Right forelimb (tissue), 1 donor: Measurements from ENCODE around the gene EXD3.

Experiments
- DNase-seq: peaks from one replicate; pipeline ENCODE4 v3.0.0-alpha.2; 2018

The EXD3 gene, protein sequence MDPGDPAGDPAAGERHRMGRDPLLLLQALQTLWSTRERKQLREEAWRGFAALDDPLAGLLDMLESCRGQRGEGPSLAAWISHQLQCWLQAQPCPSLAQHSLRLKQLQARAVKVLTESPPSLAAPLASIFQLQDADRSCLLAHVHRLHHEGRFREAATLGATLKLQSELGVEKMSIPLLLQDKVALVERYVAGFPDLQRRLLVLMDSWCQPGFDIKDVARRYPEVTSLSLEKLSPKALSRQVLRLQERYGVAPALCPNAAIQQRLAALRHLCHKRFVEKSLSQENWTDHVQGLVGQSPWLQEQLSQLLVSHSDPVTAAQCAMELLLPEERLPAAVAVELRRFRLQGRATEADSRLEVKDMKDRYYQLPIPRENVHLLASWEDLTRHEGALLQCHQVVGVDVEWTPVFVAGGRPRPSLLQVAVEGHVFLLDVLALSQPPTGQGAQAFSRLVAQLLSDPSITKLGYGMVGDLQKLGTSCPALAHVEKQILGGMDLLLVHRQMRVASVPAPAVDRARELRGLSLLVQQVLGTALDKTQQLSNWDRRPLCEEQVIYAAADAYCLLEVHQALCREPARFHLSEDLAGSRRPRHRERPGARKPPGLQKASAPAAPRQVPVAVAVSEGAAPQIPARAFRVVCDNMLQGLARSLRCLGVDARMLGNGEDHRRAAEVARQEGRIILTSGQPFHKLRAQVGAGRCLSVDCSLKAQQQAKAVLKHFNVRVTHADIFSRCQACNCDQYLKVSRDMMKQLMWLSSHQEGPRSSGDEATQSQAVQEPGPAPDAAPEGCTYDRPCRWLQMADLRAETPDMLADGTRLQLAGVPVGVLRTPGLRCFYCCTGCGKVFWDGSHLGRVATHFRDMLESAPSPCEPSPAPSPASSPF

DNA sequence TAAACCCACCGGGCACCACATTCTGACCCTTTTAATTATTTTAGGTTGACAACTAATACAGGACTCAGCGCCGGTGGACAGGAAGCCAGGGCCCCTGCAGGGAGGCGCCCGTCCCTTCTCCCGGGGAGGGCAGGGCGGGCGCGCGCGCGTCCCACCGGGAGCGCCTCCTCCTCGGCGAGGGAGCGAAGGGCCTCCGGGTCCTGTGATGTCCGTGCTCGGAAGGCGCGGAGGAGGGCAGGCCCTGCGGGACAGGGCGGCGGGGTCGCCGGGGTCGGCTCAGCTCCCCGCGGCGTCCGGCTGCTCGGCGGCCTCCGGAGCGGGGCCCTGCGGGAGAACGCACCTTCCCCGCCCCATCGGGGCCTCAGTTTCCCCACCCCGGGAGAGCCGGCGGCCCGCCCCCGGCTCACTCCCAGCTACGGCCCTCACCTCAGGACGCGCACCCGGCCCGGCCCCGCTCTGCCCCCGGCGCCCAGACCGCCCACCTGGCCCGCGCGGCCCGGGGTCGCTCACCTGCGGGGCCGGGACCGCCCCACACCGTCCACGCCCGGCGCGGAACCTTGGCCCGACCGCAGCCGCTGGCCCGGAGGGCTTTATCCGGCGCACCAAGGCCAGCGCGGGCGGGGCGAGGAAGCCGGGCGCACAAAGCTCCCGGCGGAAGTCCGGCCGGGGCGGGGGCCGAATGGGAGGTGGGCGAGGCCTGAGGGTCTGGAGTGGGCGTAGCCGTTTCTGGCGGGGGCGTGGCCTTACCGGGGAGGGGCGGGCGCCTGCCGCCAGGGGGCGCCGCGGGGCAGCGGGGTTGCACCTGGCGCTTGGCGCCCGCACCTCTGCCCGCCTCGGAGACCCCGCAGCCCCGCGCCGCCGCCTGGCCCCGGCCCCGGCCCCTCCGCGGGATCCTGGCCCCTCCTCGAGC lies at the start of gene EXD3, which contains the start of gene NOXA1:
Gene EXD3, minus strand, starts transcription at position 559 of the 910 bp plus-strand sequence. CDS start 27,805 bp downstream, outside the sequence.
Gene NOXA1, plus strand, starts transcription at position 790 of the 910 bp plus-strand sequence. CDS start 137 bp downstream, outside the sequence.
- peak; percentile 93 for DNase-seq

DNA sequence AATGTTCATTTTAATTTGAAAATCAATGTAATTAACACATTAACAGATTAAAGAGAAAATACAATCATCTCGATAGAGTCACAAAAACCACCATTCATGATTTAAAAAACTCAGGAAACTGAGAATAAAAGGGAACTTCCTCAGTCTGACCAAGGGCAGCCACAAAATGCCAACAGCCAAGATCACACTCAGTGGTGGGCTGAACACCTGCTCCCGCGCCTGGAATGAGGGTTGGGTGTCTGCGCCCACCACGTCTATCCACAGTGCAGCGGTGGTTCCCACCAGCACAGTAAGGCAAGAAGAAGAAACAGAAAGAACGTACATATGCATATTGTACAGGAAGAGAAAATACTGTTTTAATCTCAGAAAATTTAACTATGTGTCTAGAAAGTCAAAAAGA lies 47.8 kb upstream of the EXD3 start:
- DNase-seq, result no peak

DNA sequence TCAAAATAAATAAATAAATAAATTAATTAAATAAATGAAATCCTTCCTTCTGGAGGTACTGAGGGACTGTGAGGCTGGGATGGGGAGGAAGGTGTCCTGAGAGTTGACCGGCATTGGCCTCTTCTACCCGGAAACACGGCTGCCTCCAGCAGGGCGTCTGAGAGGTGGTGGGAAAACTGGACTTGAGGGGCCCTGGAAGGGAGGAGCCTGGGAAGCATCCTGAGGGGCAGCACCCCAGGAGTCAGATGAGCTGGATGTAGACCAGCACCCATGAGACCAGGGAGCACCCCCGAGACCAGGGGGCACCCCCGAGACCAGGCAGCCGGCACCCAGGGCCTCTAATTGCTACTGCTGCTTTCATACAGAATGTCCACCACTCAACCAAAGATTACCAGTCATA lies 44.9 kb upstream of the EXD3 start:
- no peak for DNase-seq

DNA sequence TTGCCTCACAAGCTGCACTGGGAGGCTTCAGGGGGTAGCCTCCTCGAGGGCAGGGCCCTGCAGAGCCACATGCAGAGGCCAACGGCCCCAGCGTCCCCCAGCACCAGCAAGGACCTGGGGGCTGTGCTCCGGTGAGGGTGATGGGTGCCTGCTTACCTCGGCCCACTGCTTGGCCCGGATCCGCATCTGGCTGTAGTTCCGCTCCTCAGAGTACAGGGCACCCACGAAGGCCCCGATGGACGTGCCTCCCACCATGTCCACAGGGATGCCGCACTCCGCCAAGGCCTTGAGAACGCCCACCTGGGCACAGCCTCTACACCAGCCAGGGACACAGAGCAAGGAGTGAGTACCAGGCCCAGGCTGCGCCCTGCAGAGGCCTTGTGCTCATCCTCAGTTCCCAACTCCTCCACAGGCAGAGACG lies 44.2 kb upstream of the EXD3 start:
- peak; percentile 36 for DNase-seq

DNA sequence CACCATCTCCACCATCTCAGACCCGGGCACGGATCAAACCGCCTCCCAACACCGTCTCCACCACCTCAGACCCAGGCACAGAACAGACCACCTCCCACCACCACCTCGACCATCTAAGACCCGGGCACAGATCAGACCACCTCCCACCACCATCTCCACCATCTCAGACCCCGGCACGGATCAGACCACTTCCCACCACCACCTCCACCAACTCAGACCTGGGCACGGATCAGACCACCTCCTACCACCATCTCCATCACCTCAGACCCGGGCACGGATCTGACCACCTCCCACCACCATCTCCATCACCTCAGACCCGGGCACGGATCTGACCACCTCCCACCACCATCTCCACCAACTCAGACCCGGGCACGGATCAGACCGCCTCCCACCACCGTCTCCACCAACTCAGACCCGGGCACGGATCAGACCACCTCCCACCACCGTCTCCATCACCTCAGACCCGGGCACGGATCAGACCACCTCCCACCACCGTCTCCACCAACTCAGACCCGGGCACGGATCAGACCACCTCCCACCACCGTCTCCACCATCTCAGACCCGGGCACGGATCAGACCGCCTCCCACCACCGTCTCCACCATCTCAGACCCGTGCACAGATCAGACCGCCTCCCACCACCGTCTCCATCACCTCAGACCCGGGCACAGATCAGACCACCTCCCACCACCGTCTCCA lies 43.6 kb upstream of the EXD3 start:
- DNase-seq, result peak; percentile 9

DNA sequence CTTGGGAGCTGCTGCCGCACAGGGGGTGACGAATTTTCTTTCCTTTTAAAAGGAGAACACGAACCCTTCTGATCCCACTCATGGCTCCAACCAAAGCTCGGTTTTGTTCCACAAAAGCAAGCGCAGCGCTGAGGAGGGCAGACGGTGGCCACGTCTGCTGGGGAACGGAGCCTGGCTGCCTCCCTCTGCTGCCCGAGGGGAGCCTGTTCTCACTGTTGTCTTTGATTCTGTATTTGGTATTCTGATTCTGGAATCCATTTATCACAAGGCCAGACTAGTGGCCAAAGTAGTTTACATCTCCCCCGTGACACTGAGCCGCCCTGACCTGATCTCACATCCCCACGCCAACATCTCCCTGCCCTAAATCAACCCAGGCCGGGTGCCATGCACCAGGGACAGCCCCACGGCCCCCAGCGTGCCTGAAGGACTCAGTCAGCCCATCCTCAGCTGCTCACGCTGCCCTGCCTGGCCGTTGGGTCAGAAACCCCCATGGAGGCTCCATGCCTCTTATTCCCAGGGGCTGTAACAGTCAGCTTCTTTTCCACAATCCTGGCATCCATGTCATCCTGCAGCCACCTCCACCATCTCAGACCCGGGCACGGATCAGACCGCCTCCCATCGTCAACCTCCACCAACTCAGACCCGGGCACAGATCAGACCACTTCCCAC lies 42.9 kb upstream of the EXD3 start:
- peak; percentile 21 for DNase-seq

DNA sequence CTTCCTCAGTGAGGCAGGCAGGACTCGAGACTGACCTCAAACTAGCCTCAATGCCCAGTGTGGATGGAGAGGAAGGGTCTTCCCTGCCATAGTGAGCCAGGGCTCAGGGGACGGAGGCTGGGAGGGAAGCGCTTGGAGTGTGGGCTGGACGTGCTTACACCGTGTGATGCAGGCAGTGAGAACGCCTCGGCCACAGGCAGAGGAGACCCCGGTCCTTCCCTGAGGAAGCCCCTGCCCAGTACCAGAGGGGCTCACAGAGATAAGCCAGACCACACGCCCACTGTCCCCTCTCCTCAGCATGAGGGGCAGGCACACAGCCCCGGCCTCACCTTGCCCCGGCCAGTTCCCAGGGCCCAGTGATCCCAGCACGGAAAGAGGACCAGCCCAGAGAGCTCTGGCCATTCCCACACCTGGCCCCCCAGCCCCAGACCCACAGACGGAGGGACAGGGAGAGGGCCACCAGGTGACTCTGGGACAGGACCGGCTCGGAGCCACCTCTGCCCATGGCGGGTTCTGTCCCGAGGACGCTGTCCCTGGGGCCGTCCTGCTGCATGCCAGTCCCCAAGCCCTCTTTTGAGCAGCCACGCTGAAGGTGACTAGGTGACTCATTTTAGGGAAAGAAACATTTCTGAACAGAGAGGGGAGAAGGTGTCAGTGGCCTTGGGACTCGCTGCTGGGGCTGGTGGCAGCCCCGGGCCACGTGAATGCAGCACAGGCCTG lies 42.2 kb upstream of the EXD3 start:
- peak; percentile 23 for DNase-seq

DNA sequence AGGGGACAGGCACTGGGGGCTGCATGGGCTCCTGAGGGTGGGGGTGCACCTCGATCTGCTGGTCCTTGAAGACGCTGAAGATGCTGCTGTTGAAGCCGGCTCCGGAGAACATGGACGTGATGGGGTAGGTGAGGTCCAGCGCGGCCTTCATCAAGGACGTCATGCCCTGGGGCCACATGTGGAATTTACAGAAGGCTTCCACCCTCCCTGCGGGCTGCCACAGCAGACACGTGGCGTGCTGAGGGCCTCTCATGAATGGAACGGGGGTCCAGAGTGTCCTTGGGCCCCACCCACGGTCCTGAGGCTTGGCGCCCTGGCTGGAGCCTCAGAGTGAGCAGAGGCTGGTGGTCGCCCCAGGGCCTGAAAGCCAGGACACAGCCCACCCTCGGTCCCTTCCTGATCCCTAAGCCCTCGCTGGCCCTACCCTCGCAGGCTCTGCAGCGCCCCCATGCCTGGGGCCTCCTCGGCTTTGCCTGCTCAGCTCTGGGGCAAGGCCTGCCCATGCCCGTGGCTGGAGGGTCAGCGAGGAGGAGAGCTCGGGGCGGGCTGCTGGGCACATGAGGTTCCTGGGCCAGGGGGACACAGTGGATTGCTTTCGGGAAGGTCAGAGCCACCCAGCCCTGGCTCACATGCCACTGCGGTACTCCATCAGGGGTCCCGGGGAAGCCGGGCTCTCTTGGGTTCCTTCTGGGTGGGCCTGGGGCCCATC lies 41.5 kb upstream of the EXD3 start:
- DNase-seq, result peak; percentile 33

DNA sequence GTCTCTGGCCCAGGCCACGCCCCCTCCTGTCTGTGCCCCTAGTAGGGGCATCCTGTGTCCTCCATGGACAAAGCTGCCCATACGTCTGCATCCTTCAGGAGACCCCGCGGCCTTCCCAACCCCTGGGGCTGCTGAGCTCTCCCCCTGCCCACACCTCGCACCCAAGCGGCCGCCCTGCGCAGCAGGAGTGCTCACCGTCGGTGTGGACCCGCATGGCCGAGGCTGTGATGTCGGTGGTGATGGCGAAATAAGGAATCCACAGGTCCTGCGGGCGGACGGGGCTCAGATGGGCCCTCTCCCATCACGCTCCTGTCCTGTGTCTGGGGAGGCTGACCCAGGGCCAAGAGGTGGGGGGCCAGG lies 40.9 kb upstream of the EXD3 start:
- peak; percentile 36 for DNase-seq

DNA sequence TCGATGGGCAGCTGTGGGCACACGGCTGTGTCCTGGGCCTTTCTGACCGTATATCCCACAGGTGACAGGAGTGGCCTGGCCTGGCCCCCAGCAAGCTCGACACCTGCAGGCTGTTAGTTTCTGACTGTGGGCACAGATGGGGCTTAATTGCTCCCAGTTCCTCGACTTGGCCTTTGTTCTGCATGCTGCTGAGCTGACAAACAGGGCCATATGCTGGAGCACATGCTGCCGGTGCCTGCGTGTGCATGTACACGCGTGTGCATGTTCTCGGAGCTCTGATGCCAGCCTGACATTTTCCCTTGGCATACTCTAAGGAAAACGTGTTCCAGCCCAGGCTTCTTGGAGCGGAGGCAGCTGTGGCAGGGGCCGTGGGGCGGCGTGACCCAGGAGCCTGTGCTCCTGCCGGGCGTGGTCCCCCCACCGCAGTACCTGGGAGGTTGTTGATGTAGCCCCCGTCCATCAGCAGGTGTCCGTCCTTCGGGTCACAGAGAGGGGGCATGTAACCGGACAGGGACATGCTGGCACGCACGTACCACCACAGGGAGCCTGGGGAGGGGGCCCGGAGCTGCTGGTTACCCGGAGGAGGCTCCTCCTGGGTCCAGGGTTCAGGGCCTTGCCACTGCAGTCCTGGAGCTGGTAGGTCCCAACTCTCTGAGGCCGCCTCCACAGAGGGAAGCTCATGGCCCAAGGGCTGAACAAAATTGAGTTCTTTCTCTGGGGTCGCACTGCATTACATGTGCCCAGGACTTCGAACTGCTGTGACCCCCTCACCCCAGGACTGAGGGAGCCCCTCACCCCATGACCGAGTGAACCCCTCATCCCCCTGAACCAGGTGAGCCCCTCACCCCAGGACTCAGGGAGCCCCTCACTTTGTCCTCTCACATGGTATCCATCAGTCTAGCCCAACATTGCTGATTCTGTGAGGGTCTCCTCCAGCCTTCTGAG lies 40.3 kb upstream of the EXD3 start:
- no peak for DNase-seq

DNA sequence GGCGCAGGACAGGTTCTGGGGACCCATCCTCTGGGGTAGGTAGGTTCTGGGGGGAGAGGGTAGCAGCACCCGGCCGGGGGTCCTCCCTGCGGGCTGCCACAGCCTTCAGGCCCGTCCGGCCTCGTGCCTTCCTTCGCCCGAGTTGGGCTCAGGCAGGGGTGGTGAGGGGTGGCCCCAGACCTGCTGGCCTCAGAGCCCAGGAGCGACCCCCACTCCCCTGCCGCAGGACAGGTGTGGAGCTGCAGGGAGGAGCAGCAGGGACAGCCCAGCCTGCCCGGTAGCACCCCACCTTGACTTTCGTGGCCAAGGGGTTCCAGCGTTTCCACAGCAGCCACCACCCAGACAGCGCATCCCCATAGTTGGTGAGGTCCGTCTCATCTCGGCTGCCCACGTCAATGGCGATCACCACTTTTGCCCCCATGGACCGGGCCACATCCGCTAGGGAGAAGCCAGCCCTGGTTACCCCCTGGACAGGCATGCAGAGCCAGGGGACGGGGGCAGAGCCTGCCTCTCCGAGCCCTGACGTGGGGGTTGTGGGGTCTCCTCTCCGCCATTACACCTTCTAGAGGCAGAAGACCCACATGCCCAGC lies 39.5 kb upstream of the EXD3 start:
- DNase-seq, result peak; percentile 41

DNA sequence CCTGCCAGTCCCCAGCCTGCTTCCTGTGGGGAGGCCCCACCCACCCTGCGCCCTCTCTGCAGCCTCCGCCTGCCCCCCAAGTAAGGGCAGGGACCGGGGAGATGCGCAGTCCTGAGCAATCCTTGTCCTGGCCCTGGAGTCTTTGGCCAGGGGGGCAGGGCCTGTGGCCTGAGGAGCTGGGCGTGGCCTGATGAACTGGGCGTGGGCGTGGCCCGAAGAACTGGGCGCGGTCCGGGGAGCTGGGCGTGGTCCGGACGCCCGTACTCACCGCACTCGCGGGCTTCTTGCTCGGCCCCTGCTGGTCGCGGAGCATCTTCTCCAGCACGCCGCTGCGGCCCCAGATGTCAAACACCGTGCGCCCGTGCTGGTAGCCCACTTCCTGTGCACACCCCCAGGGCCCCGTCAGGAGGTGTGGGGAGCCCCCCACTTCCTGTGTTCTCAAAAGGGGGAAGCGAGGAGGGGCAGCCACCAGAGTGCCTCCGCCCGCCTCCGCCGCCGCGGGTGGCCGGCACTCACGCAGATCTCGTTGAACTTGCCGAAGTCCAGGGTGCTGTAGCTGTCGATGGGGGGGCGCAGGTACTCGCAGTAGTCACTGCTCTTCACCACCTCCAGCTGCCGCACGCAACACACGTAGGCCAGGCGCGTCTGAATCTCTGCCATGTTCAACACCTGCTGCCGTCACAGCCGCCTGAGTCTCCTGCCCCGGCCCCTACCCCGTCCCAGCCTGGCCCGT lies 38.9 kb upstream of the EXD3 start:
- DNase-seq, result peak; percentile 38

DNA sequence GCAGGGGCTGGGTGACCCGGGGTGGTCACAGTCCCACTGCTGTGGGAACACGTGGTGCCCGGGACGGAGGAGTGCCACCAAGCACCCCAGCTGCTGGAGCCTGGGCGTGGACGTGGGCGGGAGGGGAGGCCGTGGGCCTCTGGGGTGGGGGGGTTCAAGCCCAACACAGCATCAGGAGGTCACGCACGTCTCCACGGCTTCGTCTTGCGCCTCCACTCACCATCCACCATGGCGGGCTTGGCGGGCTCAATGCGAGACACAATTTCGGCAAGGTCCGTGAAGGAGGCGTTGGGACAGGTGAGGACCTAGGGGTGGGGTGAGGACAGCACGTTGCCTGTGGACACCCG lies 38.3 kb upstream of the EXD3 start:
- DNase-seq, result peak; percentile 30

DNA sequence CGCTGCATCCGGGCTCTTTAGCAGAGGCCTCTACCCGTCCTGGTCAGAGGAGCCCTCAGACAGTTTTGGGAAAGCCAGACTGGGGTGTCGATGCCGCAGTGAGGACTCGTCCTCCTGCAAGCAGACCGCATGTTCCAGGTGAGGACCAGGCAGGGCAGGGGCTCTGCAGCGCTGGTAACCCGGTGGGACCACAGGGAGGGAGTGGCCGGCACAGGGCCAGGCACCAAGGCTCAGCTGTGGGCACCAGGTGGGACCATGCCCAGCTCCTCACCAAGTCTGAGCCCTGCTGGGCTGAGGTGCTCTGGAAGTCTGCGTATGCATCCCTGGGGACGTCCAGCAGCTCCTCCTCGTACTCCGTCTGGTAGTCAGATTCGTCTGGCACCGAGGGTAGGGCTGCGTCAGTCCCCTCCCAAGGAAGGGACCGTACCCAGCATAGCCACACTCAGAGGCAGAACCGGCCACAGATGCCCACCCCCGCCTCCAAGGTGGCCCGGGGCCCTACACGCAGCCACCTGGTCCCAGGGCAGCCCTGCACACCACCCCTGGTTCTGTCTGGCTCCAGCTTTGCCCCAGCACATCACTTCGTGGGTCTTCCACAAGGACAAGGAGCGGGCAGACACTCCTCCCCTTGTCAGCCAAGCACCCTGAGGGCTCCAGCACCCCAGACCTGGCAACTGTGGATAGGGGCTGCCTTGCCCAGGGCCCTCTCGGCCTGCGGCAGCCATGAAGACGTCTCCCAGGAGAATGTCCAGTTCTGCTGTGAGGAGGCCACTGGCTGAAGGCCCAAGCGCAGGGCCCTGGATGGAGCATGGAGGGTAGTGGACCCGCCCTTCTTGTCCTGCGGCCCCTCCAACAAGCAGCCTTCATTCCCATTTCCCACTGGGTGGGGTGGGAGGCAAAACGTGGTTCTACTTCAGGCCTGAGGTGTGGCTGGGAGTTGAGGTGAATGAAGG lies 37.7 kb upstream of the EXD3 start:
- peak; percentile 47 for DNase-seq

DNA sequence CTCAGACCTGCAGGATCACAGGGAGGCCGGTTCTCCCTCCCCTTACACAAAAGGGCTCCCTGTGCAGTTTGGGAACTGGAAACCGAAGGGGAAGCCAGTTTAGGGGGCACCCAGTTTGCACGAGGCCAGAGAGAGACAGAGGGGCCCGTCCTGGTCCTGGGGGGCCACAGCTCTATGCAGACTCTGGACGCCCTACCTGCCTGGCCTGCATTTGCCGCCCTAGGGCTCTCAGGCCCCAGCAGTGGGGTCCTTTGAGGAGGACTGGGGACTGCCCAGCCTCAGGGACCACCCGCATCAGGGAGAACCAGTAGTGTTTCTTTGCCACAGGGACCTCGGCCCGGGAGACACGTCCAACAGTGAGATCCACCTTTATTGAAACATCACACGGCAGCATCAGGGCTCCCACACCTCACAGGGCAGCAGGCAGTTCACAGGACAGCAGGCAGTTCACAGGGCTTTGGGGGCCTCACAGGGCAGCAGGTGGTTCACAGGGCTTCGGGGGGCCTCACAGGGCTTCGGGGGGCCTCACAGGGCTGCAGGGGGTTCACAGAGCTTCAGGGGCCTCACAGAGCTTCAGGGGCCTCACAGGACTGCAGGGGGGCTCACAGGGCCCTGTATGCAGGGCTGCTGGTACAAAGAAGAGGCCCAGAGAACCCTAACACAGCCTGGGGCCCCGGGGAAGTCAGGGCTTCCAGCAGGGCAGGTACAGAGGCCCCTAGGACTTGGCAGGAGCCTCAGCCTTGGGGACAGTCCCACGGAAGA lies 36.8 kb upstream of the EXD3 start:
- peak; percentile 50 for DNase-seq

DNA sequence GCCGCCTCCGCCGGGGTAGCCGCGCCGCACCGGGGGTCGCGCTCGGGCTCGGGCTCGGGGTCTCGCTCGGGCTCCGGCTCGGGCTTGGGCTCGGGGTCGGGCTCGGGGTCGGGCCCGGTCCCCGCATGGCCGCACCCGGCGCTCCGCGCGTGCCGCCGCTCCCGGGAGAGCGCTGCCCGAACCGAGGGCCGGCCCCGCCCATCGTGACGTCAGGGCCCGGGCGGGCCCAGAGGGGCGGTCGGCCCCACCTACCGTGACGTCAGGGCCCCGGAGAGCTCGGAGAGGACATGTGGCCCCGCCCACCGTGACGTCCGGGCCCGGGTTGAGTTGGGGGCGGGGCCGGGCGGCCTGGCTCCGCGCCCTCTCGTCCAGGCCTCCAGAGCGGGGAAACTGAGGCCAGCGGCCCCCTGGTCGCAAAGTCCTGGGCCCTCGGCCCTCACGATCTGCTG lies 36.2 kb upstream of the EXD3 start, which contains the start of gene NSMF:
Gene NSMF, minus strand, starts transcription at position 183 of the 449 bp plus-strand sequence. CDS start 232 bp downstream, outside the sequence.
- DNase-seq, result peak; percentile 95
